ENCODE measurements around the gene COA6.

COA6 gene

GRCh38 chr1:234400773-234401172 is 27.5 kb downstream of the COA6 start:
- Histone ChIP-seq H3K9me3 (replicated peaks; ENCODE audit: insufficient read depth, low read length) (no peaks in the 10 kb centered on the region), H3K9me2 (replicated peaks; ENCODE audit: insufficient read depth, low read length) (no peaks in the 10 kb centered on the region), H3K79me2 (ENCODE audit: low read length) (no peaks in the 10 kb centered on the region), H3K4me3 (ENCODE audit: low read length) (no peak overlapping the region; the same call in 1 of the 2 replicates), H3F3A (ENCODE audit: insufficient read depth, low read length) (peaks cover 20% of the 10 kb centered on the region), H3K4me1 (ENCODE audit: low read length) (peaks cover 18% of the 10 kb centered on the region), H3K4me2 (ENCODE audit: low read depth, low read length) (peak overlapping the region; percentile 40), H4K20me1 (ENCODE audit: insufficient read depth, low read length) (no peaks in the 10 kb centered on the region), H2AFZ (ENCODE audit: low read length) (no peak overlapping the region), H3K9ac (ENCODE audit: low read length) (no peak overlapping the region), H3K27me3 (replicated peaks; ENCODE audit: insufficient read depth, low read length) (no peaks in the 10 kb centered on the region), H3K27ac (ENCODE audit: low read length) (no peak overlapping the region), H3K36me3 (replicated peaks; ENCODE audit: insufficient read depth, low read length) (no peaks in the 10 kb centered on the region)
- no peak for TF ChIP-seq EZH2phosphoT487 (IDR thresholded peaks at IDR 0.05; ENCODE audit: low read length)
- no peak for TF ChIP-seq CTCF (IDR thresholded peaks at IDR 0.05; ENCODE audit: low read length)
- TF ChIP-seq EZH2 (optimal IDR thresholded peaks at IDR 0.05; ENCODE audit: low read depth, low read length): no peak
- DNase-seq: peak; percentile 72

DNA sequence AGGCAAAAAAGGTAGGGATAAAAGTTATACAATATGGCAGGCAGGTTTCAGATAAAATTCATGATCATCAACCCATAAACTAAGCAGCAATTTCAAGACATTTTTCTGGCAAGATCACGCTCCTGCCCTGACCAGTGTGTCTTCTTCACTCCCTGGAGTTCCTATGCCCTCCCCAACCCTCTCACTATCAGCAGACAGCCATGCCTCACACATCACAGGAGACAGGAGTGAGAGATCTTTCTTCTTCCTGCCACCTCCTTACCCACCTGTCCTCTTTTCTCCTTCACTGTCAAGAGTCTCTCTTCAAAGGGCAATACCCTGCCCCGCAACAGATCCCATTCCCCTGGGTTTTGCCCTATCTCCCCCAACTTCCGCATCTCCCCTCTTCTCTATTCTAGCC is 28.4 kb downstream of the COA6 start:
- peaks cover 13% of the 10 kb centered on the region for H3K4me1 ChIP-seq (ENCODE audit: low read length)
- H4K20me1 ChIP-seq (ENCODE audit: insufficient read depth, low read length): no peaks in the 10 kb centered on the region
- H3K9ac ChIP-seq (ENCODE audit: low read length): no peak overlapping the region
- DNase-seq: no peak
- no peaks in the 10 kb centered on the region for H3K27me3 ChIP-seq (replicated peaks; ENCODE audit: insufficient read depth, low read length)
- no peak overlapping the region for H3K27ac ChIP-seq (ENCODE audit: low read length)
- peaks cover 13% of the 10 kb centered on the region for H3F3A ChIP-seq (ENCODE audit: insufficient read depth, low read length)
- no peaks in the 10 kb centered on the region for H3K79me2 ChIP-seq (ENCODE audit: low read length)
- no peak overlapping the region for H2AFZ ChIP-seq (ENCODE audit: low read length)
- H3K4me2 ChIP-seq (ENCODE audit: low read depth, low read length): no peak overlapping the region
- TF ChIP-seq CTCF (IDR thresholded peaks at IDR 0.05; ENCODE audit: low read length) (no peak), EZH2phosphoT487 (IDR thresholded peaks at IDR 0.05; ENCODE audit: low read length) (no peak), EZH2 (optimal IDR thresholded peaks at IDR 0.05; ENCODE audit: low read depth, low read length) (no peak)
- H3K9me2 ChIP-seq (replicated peaks; ENCODE audit: insufficient read depth, low read length): no peaks in the 10 kb centered on the region
- no peaks in the 10 kb centered on the region for H3K9me3 ChIP-seq (replicated peaks; ENCODE audit: insufficient read depth, low read length)
- H3K36me3 ChIP-seq (replicated peaks; ENCODE audit: insufficient read depth, low read length): no peaks in the 10 kb centered on the region
- H3K4me3 ChIP-seq (ENCODE audit: low read length): no peak overlapping the region

- H3K36me3 ChIP-seq (replicated peaks; ENCODE audit: insufficient read depth, low read length): no peaks in the 10 kb centered on the region
- no peaks in the 10 kb centered on the region for H3K27me3 ChIP-seq (replicated peaks; ENCODE audit: insufficient read depth, low read length)
- H3K27ac ChIP-seq (ENCODE audit: low read length): no peak overlapping the region
- peaks cover 12% of the 10 kb centered on the region for H3K4me1 ChIP-seq (ENCODE audit: low read length)
- H3K79me2 ChIP-seq (ENCODE audit: low read length): no peaks in the 10 kb centered on the region
- TF ChIP-seq EZH2phosphoT487 (IDR thresholded peaks at IDR 0.05; ENCODE audit: low read length) (no peak), CTCF (IDR thresholded peaks at IDR 0.05; ENCODE audit: low read length) (no peak), EZH2 (optimal IDR thresholded peaks at IDR 0.05; ENCODE audit: low read depth, low read length) (no peak)
- H2AFZ ChIP-seq (ENCODE audit: low read length): no peak overlapping the region
- H4K20me1 ChIP-seq (ENCODE audit: insufficient read depth, low read length): no peaks in the 10 kb centered on the region
- no peak overlapping the region for H3K9ac ChIP-seq (ENCODE audit: low read length)
- H3F3A ChIP-seq (ENCODE audit: insufficient read depth, low read length): peaks cover 13% of the 10 kb centered on the region
- no peak overlapping the region for H3K4me2 ChIP-seq (ENCODE audit: low read depth, low read length)
- H3K9me2 ChIP-seq (replicated peaks; ENCODE audit: insufficient read depth, low read length): no peaks in the 10 kb centered on the region
- no peak for DNase-seq
- H3K9me3 ChIP-seq (replicated peaks; ENCODE audit: insufficient read depth, low read length): no peaks in the 10 kb centered on the region
- no peak overlapping the region for H3K4me3 ChIP-seq (ENCODE audit: low read length)
Observed at GRCh38 chr1:234402939-234403338, 29.7 kb downstream of the COA6 start.
